K562 (cell line): ENCODE data around the gene HEXD. TPM values are rescaled to one million over a fixed set of nuclear protein-coding genes. Genes with fewer than 3 reads are reported as not detected.
A peak's percentile ranks its signal among the peaks of the same experiment; 100 is the strongest.

ENCODE experiments used
- ATAC-seq: fragments of 200-7000 bp; cut with Tn5 transposase; 3 replicates; pipeline ENCODE4 v1.9.1; 2020; ENCODE audit warnings: moderate library complexity
- BruUV-seq: library from RNA; stranded (reverse); fragments of 400-500 nt; replicated peaks from 2 replicates; lab custom pipeline; 2021; lab: Mats Ljungman, UMichigan
- CTCF ChIA-PET: fragments of 300-600 bp; formaldehyde crosslinking; extraction: SDS; loops from one replicate; lab custom pipeline; 2021; ENCODE audit warnings: low intra/inter-chr PET ratio; lab: Yijun Ruan, JAX
- POLR2A ChIA-PET: fragments of 300-600, 350-650 bp; sonication (Branson Sonifier 250); formaldehyde crosslinking; extraction: SDS; loops from one replicate; lab custom pipeline; 2021; ENCODE audit warnings: antibody characterized with exemption, inconsistent platforms; lab: Yijun Ruan, JAX
- DNase-seq, 4 experiments: peaks; one replicate each; pipeline versions ENCODE4 v3.0.0 to v3.0.0-alpha.2; 2011 to 2018; ENCODE audit warnings: low spot score in 3 of 4, mixed read lengths in 3 of 4; ENCODE audit errors: extremely low read depth in 1 of 4
- FAIRE-seq: peaks from 2 replicates; lab custom pipeline; 2011; peaks lifted over from hg19 to GRCh38; lab: Jason Lieb, UNC
- H2AFZ ChIP-seq: 2 replicates; pipeline ENCODE4 v1.6.0; 2011; ENCODE audit warnings: low read depth, low read length, control low read depth, inconsistent platforms
- H3K27ac ChIP-seq: fragments of 200-600 bp; 3 replicates; pipeline ENCODE4 v1.8.0; 2011; ENCODE audit warnings: low read depth, mild to moderate bottlenecking, control low read depth, inconsistent platforms, low read length, moderate library complexity, mixed read lengths; ENCODE audit errors: extremely low read depth
- H3K27me3 ChIP-seq, 2 experiments: fragments of 300-600 bp in 1 of 2; 2 replicates in 1 of 2; 3 replicates in 1 of 2; pipeline versions ENCODE4 v1.6.0 to v1.8.0; 2011; ENCODE audit warnings: inconsistent platforms in 2 of 2, low read length in 2 of 2, mild to moderate bottlenecking in 1 of 2, mixed read lengths in 1 of 2, moderate library complexity in 1 of 2; ENCODE audit not compliant: control insufficient read depth in 2 of 2, insufficient read depth in 2 of 2
- H3K36me3 ChIP-seq: fragments of 300-600 bp; 3 replicates; pipeline ENCODE4 v1.8.0; 2011; ENCODE audit warnings: mild to moderate bottlenecking, low read length, inconsistent platforms; ENCODE audit not compliant: control insufficient read depth, insufficient read depth
- H3K4me1 ChIP-seq, 2 experiments: fragments of 200-600 bp in 1 of 2; replicated peaks in 1 of 2; 2 replicates in 1 of 2; 3 replicates in 1 of 2; pipeline versions ENCODE4 v1.5.1 to v1.8.0; 2011; ENCODE audit warnings: inconsistent platforms in 2 of 2, low read length in 2 of 2, mild to moderate bottlenecking in 1 of 2, mixed read lengths in 1 of 2, moderate library complexity in 1 of 2; ENCODE audit not compliant: control insufficient read depth in 2 of 2, insufficient read depth in 2 of 2
- H3K4me2 ChIP-seq: 2 replicates; pipeline ENCODE4 v1.6.1; 2011; ENCODE audit warnings: low read length, control low read depth, inconsistent platforms, mixed read lengths; ENCODE audit not compliant: insufficient read depth
- H3K4me3 ChIP-seq: fragments of 200-600 bp; sonication (generic), shearing (Covaris generic); 2 replicates; pipeline ENCODE4 v1.5.1; 2016; ENCODE audit warnings: control low read depth, inconsistent platforms
- H3K79me2 ChIP-seq: fragments of 200-600 bp; 3 replicates; pipeline ENCODE4 v1.8.0; 2011; ENCODE audit warnings: low read length, inconsistent platforms; ENCODE audit not compliant: control insufficient read depth, insufficient read depth
- H3K9ac ChIP-seq, 2 experiments: 2 replicates each; pipeline versions ENCODE4 v1.6.0 to v1.6.1; 2011; ENCODE audit warnings: low read depth in 2 of 2, low read length in 2 of 2, control low read depth in 1 of 2, inconsistent platforms in 1 of 2, mild to moderate bottlenecking in 1 of 2, mixed read lengths in 1 of 2; ENCODE audit not compliant: insufficient read depth in 1 of 2
- H3K9me1 ChIP-seq: one replicate; pipeline ENCODE4 v1.6.0; 2011; ENCODE audit warnings: inconsistent platforms, mild to moderate bottlenecking, low read length, moderate library complexity; ENCODE audit not compliant: control insufficient read depth, insufficient read depth
- H3K9me3 ChIP-seq: replicated peaks from 2 replicates; pipeline ENCODE4 v1.5.1; 2011; ENCODE audit warnings: low read depth, low read length, inconsistent platforms; ENCODE audit not compliant: control insufficient read depth, insufficient read depth
- H4K20me1 ChIP-seq: replicated peaks from 2 replicates; pipeline ENCODE4 v1.6.1; 2011; ENCODE audit warnings: low read length, inconsistent platforms, mixed read lengths; ENCODE audit not compliant: control insufficient read depth, insufficient read depth
- FOXA3 ChIP-seq, 2 experiments: fragments of 450-650 bp in 1 of 2; sonication (generic) in 1 of 2; formaldehyde crosslinking; IDR thresholded peaks in 1 of 2; conservative IDR thresholded peaks in 1 of 2; 2 replicates each; pipeline versions ENCODE4 v1.4.0 to v1.8.0; 2020 to 2022; ENCODE audit warnings: mild to moderate bottlenecking in 2 of 2, missing genetic modification reagents in 1 of 2
- GTF2F1 ChIP-seq: IDR thresholded peaks from 2 replicates; pipeline ENCODE4 v1.6.1; 2011; ENCODE audit warnings: low read depth, low read length, improper control_type of control experiment
- HMGN3 ChIP-seq: IDR thresholded peaks from 2 replicates; pipeline ENCODE4 v1.6.1; 2011; ENCODE audit warnings: borderline replicate concordance, low read depth, mild to moderate bottlenecking, mixed read lengths, low read length; ENCODE audit not compliant: insufficient read length; ENCODE audit errors: extremely low read depth
- L3MBTL2 ChIP-seq: fragments of 450-650 bp; IDR thresholded peaks from 2 replicates; pipeline ENCODE4 v1.6.1; 2016; ENCODE audit warnings: mild to moderate bottlenecking, moderate library complexity
- MAZ ChIP-seq, 2 experiments: fragments of 450-650 bp in 1 of 2; sonication (generic) in 1 of 2; formaldehyde crosslinking; IDR thresholded peaks in 1 of 2; conservative IDR thresholded peaks in 1 of 2; 2 replicates each; pipeline versions ENCODE4 v1.4.0 to v1.5.0; 2020; ENCODE audit warnings: mild to moderate bottlenecking in 1 of 2, missing genetic modification reagents in 1 of 2
- U2AF1 ChIP-seq: fragments of 200-400 bp; formaldehyde crosslinking; optimal IDR thresholded peaks from 2 replicates; pipeline ENCODE3; 2017; ENCODE audit warnings: mild to moderate bottlenecking, low read depth, low read length, moderate library complexity
- ZNF75A ChIP-seq: fragments of 450-650 bp; formaldehyde crosslinking; IDR thresholded peaks from 2 replicates; pipeline ENCODE4 v1.4.0; 2020; ENCODE audit warnings: mild to moderate bottlenecking
- WGBS: fragments of 100-300 bp; shearing (Covaris generic); methylation state at CpG from one replicate; pipeline ENCODE4 v1.1.6; 2016; ENCODE audit warnings: low coverage, mixed read lengths; ENCODE audit not compliant: insufficient coverage; ENCODE audit errors: missing lambda C conversion rate; 5-methylcytosine and 5-hydroxymethylcytosine counted together
- in situ Hi-C: fragments of 300-500 bp; cut with MboI; formaldehyde crosslinking; loops from 4 replicates; pipeline ENCODE4 v1.15.0; 2018; ENCODE audit warnings: inconsistent platforms, mixed read lengths
- intact Hi-C: fragments of 100-400 bp; cut with micrococcal nuclease; formaldehyde crosslinking; loops from 2 replicates; pipeline ENCODE4 v1.14.2; 2022
- polyA plus RNA-seq, 8 experiments: library from polyadenylated mRNA; depleted of rRNA in 4 of 8; stranded (reverse) in 5 of 8; unstranded in 3 of 8; fragments of >200 nt; fragmentation: Nextera tagmentation in 2 of 8; fragmentation: Illumina TruSeq in 1 of 8; extraction: Ambion mirVana in 2 of 8; extraction: Trizol in 1 of 8; gene quantifications; 2 replicates each; pipeline versions ENCODE4 v1.2.1 to v1.2.3, GENCODE V29; 2011 to 2014; ENCODE audit warnings: inconsistent platforms in 1 of 8, missing spikeins in 1 of 8
- total RNA-seq, 7 experiments: library from RNA; depleted of rRNA in 6 of 7; stranded (reverse); fragments of >200 nt in 6 of 7; fragmentation: Illumina TruSeq in 2 of 7; extraction: Trizol in 2 of 7; gene quantifications; 2 replicates each; pipeline versions ENCODE4 v1.2.1 to v1.2.3, GENCODE V29; 2011 to 2021; ENCODE audit warnings: low replicate concordance in 1 of 7
- TF ChIP-seq, protein P1 (sequence below): IDR thresholded peaks from 2 replicates; pipeline ENCODE4 v1.6.1; 2014; ENCODE audit warnings: antibody characterized with exemption
- TF ChIP-seq, protein P2 (sequence below): sonication (generic); formaldehyde crosslinking; IDR thresholded peaks from 2 replicates; pipeline ENCODE4 v1.8.0; 2022; ENCODE audit warnings: missing genetic modification reagents, mild to moderate bottlenecking, borderline replicate concordance
- TF ChIP-seq, protein P3 (sequence below): sonication (generic); formaldehyde crosslinking; IDR thresholded peaks from 2 replicates; pipeline ENCODE4 v1.8.1; 2023; ENCODE audit warnings: mild to moderate bottlenecking, missing genetic modification reagents
- TF ChIP-seq, protein P4 (sequence below): sonication (generic); formaldehyde crosslinking; IDR thresholded peaks from 2 replicates; pipeline ENCODE4 v1.8.1; 2023; ENCODE audit warnings: mild to moderate bottlenecking, missing genetic modification reagents

HEXD gene
- total and polyA plus RNA-seq, 9 of the 15 experiments (the other 6 are each of a cell fraction or from before 2014, with no cell fraction given): 1.0 to 25.3 (median 10.0) TPM

DNA sequence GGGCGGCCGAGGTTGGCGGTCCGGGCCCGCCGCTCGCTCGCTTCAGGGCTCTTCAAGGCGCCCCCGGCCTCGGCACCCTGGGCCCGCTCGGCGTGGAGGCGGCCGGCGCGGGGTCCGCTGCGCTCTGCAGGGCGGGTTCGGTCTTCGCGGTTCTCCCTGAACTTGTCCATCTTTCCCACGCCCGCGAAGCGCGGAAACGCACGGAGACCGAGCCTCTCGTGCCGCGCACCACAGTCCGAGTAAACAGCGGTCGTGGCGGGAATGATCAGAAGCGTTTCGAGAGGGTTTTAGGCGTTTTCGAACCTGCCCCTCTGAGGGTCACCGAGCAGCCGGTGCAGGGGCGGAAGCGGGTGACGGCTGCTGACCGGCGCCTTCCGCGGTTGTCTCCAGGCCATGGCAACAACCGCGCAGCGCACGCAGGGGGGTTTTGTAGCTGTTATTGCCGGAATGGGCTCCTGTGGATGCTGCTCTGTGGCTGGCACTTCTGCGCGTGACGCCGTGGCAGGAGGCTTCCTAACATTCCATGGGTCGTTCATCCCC is 40.8 kb downstream of the HEXD start:
- Histone ChIP-seq H2AFZ (peak overlapping the region; percentile 32), H3K4me3 (peak overlapping the region; percentile 83), H3K9me1 (peaks cover 6% of the 10 kb centered on the region), H3K36me3 (peaks cover 39% of the 10 kb centered on the region), H3K27ac (peak overlapping the region; percentile 97), H3K9me3 (no peaks in the 10 kb centered on the region), H3K27me3 (no peaks in the 10 kb centered on the region; a peak in 1 of 5 replicates), H3K4me1 (peaks cover 57 to 69% of the 10 kb centered on the region in 2 experiments), H4K20me1 (no peaks in the 10 kb centered on the region), H3K9ac (peak overlapping the region; percentile 96 to 97), H3K79me2 (peaks cover 51% of the 10 kb centered on the region), H3K4me2 (peak overlapping the region; percentile 89)
- ChIA-PET POLR2A (interaction anchor here (0.6 to 1.0 kb wide), 5 partner anchors 8 to 61 kb away, joined by 3 to 4 read pairs (median 3); partner anchors contain the start of gene FOXK2), CTCF (no interaction called here)
- under 1% methylated on average over 57 of the region's 62 CpGs for WGBS
- in situ Hi-C loops (no loop called here), intact Hi-C loops (loop anchor here (1.0 to 5.0 kb wide), 3 partner anchors 33 to 93 kb away; partner anchors contain the start of gene FOXK2)
- TSS peak; percentile 43 for BruUV-seq
- peak; percentile 1; the same call in 2 of the 3 replicates for ATAC-seq
- FAIRE-seq: no peak
- DNase-seq: peak in 1 of 4 experiments; percentile 46
- TF ChIP-seq L3MBTL2 (no peak; the same call in 1 of the 2 replicates), GTF2F1 (no peak), ZNF75A (CRISPR knock-in tag) (no peak), HMGN3 (no peak), FOXA3 (CRISPR knock-in tag; conservative IDR thresholded peaks at IDR 0.05 in 1 of 2, IDR thresholded peaks at IDR 0.05 in 1 of 2) (no peak), MAZ (CRISPR knock-in tag; conservative IDR thresholded peaks at IDR 0.05 in 1 of 2, IDR thresholded peaks at IDR 0.05 in 1 of 2) (no peak; a peak in 1 of 4 replicates), U2AF1 (no peak)
- TF ChIP-seq, protein P1, sequence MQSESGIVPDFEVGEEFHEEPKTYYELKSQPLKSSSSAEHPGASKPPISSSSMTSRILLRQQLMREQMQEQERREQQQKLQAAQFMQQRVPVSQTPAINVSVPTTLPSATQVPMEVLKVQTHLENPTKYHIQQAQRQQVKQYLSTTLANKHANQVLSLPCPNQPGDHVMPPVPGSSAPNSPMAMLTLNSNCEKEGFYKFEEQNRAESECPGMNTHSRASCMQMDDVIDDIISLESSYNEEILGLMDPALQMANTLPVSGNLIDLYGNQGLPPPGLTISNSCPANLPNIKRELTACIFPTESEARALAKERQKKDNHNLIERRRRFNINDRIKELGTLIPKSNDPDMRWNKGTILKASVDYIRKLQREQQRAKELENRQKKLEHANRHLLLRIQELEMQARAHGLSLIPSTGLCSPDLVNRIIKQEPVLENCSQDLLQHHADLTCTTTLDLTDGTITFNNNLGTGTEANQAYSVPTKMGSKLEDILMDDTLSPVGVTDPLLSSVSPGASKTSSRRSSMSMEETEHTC: no peak
- TF ChIP-seq, protein P2, sequence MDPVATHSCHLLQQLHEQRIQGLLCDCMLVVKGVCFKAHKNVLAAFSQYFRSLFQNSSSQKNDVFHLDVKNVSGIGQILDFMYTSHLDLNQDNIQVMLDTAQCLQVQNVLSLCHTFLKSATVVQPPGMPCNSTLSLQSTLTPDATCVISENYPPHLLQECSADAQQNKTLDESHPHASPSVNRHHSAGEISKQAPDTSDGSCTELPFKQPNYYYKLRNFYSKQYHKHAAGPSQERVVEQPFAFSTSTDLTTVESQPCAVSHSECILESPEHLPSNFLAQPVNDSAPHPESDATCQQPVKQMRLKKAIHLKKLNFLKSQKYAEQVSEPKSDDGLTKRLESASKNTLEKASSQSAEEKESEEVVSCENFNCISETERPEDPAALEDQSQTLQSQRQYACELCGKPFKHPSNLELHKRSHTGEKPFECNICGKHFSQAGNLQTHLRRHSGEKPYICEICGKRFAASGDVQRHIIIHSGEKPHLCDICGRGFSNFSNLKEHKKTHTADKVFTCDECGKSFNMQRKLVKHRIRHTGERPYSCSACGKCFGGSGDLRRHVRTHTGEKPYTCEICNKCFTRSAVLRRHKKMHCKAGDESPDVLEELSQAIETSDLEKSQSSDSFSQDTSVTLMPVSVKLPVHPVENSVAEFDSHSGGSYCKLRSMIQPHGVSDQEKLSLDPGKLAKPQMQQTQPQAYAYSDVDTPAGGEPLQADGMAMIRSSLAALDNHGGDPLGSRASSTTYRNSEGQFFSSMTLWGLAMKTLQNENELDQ (CRISPR knock-in tag): no peak
- TF ChIP-seq, protein P3, sequence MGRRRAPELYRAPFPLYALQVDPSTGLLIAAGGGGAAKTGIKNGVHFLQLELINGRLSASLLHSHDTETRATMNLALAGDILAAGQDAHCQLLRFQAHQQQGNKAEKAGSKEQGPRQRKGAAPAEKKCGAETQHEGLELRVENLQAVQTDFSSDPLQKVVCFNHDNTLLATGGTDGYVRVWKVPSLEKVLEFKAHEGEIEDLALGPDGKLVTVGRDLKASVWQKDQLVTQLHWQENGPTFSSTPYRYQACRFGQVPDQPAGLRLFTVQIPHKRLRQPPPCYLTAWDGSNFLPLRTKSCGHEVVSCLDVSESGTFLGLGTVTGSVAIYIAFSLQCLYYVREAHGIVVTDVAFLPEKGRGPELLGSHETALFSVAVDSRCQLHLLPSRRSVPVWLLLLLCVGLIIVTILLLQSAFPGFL (CRISPR knock-in tag): no peak
- TF ChIP-seq, protein P4, sequence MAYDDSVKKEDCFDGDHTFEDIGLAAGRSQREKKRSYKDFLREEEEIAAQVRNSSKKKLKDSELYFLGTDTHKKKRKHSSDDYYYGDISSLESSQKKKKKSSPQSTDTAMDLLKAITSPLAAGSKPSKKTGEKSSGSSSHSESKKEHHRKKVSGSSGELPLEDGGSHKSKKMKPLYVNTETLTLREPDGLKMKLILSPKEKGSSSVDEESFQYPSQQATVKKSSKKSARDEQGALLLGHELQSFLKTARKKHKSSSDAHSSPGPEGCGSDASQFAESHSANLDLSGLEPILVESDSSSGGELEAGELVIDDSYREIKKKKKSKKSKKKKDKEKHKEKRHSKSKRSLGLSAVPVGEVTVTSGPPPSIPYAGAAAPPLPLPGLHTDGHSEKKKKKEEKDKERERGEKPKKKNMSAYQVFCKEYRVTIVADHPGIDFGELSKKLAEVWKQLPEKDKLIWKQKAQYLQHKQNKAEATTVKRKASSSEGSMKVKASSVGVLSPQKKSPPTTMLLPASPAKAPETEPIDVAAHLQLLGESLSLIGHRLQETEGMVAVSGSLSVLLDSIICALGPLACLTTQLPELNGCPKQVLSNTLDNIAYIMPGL (CRISPR knock-in tag): 0 out of 2 replicates have a peak, but pooled peaks have one; percentile 17
